GM12873 (cell line): Measurements from ENCODE around the gene CCDC3.

Source experiments
- CTCF ChIP-seq: IDR thresholded peaks from 2 replicates; pipeline ENCODE4 v1.5.1; 2012; ENCODE audit warnings: low read depth, mild to moderate bottlenecking, moderate library complexity, low read length, control low read depth; ENCODE audit not compliant: insufficient read depth; ENCODE audit errors: missing control alignments

The CCDC3 gene

GRCh38 chr10:12995425-12995861, 6.1 kb downstream of the CCDC3 start:
- no peak for TF ChIP-seq CTCF

GRCh38 chr10:12993595-12993994, 7.9 kb downstream of the CCDC3 start:
- no peak for TF ChIP-seq CTCF

GRCh38 chr10:12985347-12985746, 16.2 kb downstream of the CCDC3 start:
- no peak for TF ChIP-seq CTCF

- TF ChIP-seq CTCF = no peak
These were observed 17.3 kb downstream of the CCDC3 start for GRCh38 chr10:12984165-12984747.

- TF ChIP-seq CTCF = no peak
These were observed 19.9 kb downstream of the CCDC3 start for GRCh38 chr10:12981570-12981969.

GRCh38 chr10:12980713-12981306, 20.7 kb downstream of the CCDC3 start:
- TF ChIP-seq CTCF = no peak

GRCh38 chr10:12980102-12980661, 21.3 kb downstream of the CCDC3 start:
- TF ChIP-seq CTCF = no peak
